ENCODE data around the gene CERCAM.
"Not testable (repeated sequence)": the region's sequence is repeated elsewhere in the genome, so short reads cannot be mapped to it uniquely, and the experiment has no call there.

Gene CERCAM

DNA sequence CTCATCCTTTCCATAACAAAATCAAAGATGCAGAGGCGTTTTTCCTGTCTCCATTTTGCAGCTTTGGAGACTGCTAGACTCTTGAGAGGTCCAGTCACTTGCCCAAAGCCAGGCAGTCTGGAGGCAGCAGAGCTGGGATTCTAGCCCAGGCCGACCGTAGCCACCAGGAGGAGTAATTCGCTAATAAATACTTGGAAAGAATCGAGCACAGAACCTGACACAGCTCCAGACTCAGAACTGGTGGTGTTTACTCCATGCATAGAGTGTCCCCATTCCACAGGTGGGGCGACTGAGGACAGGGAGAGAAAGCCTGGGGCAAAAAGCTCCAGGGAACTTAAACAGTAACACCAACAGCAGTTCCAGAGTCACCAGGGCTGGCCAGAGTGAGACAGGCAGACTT is 10.7 kb upstream of the CERCAM start:
- peaks cover 6% of the 10 kb centered on the region for H3K27me3 ChIP-seq (ENCODE audit: insufficient read depth, poor library complexity, severe bottlenecking)
- DNase-seq (ENCODE audit: low read depth in 1 of 2, low spot score in 1 of 2), result no peak
- TF ChIP-seq, protein P1, sequence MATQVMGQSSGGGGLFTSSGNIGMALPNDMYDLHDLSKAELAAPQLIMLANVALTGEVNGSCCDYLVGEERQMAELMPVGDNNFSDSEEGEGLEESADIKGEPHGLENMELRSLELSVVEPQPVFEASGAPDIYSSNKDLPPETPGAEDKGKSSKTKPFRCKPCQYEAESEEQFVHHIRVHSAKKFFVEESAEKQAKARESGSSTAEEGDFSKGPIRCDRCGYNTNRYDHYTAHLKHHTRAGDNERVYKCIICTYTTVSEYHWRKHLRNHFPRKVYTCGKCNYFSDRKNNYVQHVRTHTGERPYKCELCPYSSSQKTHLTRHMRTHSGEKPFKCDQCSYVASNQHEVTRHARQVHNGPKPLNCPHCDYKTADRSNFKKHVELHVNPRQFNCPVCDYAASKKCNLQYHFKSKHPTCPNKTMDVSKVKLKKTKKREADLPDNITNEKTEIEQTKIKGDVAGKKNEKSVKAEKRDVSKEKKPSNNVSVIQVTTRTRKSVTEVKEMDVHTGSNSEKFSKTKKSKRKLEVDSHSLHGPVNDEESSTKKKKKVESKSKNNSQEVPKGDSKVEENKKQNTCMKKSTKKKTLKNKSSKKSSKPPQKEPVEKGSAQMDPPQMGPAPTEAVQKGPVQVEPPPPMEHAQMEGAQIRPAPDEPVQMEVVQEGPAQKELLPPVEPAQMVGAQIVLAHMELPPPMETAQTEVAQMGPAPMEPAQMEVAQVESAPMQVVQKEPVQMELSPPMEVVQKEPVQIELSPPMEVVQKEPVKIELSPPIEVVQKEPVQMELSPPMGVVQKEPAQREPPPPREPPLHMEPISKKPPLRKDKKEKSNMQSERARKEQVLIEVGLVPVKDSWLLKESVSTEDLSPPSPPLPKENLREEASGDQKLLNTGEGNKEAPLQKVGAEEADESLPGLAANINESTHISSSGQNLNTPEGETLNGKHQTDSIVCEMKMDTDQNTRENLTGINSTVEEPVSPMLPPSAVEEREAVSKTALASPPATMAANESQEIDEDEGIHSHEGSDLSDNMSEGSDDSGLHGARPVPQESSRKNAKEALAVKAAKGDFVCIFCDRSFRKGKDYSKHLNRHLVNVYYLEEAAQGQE (IDR thresholded peaks at IDR 0.05; ENCODE audit: insufficient replicate concordance, low read depth), result no peak
- TF ChIP-seq POLR2AphosphoS5 (IDR thresholded peaks at IDR 0.05; ENCODE audit: low read depth), result no peak
- TF ChIP-seq GABPA (IDR thresholded peaks at IDR 0.05; ENCODE audit: low read depth), result no peak
- TF ChIP-seq, protein P2, sequence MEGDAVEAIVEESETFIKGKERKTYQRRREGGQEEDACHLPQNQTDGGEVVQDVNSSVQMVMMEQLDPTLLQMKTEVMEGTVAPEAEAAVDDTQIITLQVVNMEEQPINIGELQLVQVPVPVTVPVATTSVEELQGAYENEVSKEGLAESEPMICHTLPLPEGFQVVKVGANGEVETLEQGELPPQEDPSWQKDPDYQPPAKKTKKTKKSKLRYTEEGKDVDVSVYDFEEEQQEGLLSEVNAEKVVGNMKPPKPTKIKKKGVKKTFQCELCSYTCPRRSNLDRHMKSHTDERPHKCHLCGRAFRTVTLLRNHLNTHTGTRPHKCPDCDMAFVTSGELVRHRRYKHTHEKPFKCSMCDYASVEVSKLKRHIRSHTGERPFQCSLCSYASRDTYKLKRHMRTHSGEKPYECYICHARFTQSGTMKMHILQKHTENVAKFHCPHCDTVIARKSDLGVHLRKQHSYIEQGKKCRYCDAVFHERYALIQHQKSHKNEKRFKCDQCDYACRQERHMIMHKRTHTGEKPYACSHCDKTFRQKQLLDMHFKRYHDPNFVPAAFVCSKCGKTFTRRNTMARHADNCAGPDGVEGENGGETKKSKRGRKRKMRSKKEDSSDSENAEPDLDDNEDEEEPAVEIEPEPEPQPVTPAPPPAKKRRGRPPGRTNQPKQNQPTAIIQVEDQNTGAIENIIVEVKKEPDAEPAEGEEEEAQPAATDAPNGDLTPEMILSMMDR (IDR thresholded peaks at IDR 0.05; ENCODE audit: insufficient read depth, low read length), result no peak
- no peak for TF ChIP-seq SPI1 (IDR thresholded peaks at IDR 0.05; ENCODE audit: borderline replicate concordance, low read depth)
- no peak overlapping the region for H3K27ac ChIP-seq (replicated peaks)
- no peak overlapping the region for H3K4me3 ChIP-seq (replicated peaks; ENCODE audit: insufficient read depth, low read length)

DNA sequence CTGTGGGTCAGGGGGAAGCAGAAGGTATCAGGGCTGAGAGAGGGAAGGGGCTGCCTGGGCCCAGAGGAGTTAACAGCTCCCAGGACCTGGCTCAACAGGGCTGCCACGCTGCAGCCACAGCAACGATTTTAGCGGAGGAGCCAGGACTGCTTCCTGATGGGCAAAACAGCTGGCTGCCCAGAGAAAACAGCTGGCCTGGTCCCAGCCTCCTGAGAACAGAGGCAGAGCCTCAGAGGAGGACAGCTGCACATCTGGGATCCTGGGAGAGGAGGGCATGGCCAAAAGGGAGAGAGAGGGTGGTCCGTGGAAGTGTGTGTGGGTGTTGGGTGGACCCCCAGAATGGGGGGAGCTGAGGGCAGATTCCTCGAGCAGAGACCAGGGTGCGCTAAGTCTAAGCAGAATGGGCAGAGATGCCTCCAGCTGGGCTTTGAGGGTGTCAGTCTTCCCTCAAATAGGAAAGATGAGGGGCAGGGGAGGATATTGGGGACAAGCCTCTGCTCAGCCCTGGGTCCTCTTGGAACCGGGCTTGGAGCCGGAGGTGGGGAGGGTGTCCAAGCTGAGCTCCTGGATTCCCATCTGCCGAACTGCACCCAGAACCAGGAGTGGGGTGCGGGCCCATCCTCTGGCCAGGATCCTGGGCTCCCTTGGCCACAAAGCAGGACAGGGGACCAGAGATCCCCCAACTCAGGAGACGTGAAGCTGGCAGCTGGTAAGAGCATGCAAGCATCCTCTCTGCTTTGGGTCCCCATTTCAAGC is 9.1 kb upstream of the CERCAM start:
- TF ChIP-seq SPI1 (IDR thresholded peaks at IDR 0.05; ENCODE audit: borderline replicate concordance, low read depth) (no peak), POLR2AphosphoS5 (IDR thresholded peaks at IDR 0.05; ENCODE audit: low read depth) (no peak), GABPA (IDR thresholded peaks at IDR 0.05; ENCODE audit: low read depth) (no peak)
- TF ChIP-seq, protein P1 (IDR thresholded peaks at IDR 0.05; ENCODE audit: insufficient replicate concordance, low read depth), result no peak
- TF ChIP-seq, protein P2 (IDR thresholded peaks at IDR 0.05; ENCODE audit: insufficient read depth, low read length), result no peak
- no peak for DNase-seq (ENCODE audit: low read depth in 1 of 2, low spot score in 1 of 2)
- no peak overlapping the region for H3K27ac ChIP-seq (replicated peaks)
- no peak overlapping the region for H3K4me3 ChIP-seq (replicated peaks; ENCODE audit: insufficient read depth, low read length)
- peaks cover 6% of the 10 kb centered on the region for H3K27me3 ChIP-seq (ENCODE audit: insufficient read depth, poor library complexity, severe bottlenecking)

DNA sequence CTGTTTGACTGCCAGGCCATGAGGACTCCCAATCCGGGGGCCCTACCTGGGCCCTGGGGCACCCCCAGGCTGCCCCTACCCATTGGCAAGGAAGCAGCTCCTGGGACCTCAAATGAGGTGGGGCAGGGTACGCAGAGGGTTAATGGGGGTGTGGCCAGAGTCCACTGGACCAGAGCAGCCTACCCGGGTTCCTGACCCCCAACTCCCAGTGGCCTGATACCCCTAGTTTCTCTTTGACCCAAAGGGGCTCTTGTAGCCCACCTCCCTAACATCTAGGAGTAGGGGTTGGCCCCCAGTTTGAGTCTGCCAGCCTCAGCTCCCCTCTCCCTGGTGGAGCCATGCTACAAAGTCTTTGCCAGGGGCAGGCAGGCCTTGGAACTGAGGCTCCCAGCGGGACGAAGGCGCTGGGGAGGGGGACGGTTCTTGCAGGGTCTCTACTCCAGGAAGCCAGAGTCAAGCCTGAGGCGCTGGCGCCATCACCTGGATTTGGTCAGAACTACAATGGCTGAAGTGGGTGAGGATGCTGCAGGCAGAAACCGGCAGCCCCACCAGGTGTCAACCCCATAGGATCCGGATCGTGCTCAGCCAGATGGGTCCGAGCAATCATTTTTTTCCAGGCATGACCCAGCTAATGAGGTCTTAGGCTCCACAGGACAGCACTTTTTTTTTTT is 8.4 kb upstream of the CERCAM start:
- no peak overlapping the region for H3K4me3 ChIP-seq (replicated peaks; ENCODE audit: insufficient read depth, low read length)
- DNase-seq (ENCODE audit: low read depth in 1 of 2, low spot score in 1 of 2), result peak in 1 of 2 experiments; percentile 47
- H3K27me3 ChIP-seq (ENCODE audit: insufficient read depth, poor library complexity, severe bottlenecking), result peaks cover 4% of the 10 kb centered on the region

DNA sequence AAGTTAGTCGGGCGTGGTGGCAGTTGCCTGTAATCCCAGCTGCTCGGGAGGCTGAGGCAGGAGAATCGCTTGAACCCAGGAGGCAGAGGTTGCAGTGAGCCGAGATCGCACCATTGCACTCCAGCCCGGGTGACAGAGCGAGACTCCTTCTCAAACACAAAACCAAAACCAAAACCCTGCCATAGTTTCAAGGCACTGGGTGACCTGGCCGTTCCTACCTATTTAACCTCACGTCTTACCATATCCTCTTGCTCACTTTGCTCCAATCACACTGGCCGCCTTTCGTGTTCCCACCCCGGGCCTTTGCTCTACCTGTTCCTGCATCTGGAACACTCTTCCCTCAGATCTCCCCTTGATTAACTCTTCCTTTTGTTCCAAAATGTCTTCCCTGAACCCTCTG is 6.9 kb upstream of the CERCAM start:
- not testable (repeated sequence) for H3K27me3 ChIP-seq (ENCODE audit: insufficient read depth, poor library complexity, severe bottlenecking); DNase-seq (ENCODE audit: low read depth in 1 of 2, low spot score in 1 of 2); H3K27ac ChIP-seq (replicated peaks); H3K4me3 ChIP-seq (replicated peaks; ENCODE audit: insufficient read depth, low read length)

More for the DNA sequence above, 8.4 kb upstream of the CERCAM start:
- no peak for TF ChIP-seq POLR2AphosphoS5 (IDR thresholded peaks at IDR 0.05; ENCODE audit: low read depth)
- TF ChIP-seq GABPA (IDR thresholded peaks at IDR 0.05; ENCODE audit: low read depth), result no peak
- TF ChIP-seq, protein P2 (IDR thresholded peaks at IDR 0.05; ENCODE audit: insufficient read depth, low read length), result peak; percentile 49
- TF ChIP-seq, protein P1 (IDR thresholded peaks at IDR 0.05; ENCODE audit: insufficient replicate concordance, low read depth), result no peak
- no peak for TF ChIP-seq SPI1 (IDR thresholded peaks at IDR 0.05; ENCODE audit: borderline replicate concordance, low read depth)
- H3K27ac ChIP-seq (replicated peaks), result no peak overlapping the region

Measured in HL-60 (cell line).